ENCODE results near the gene COL18A1. TPM values are rescaled to one million over a fixed set of nuclear protein-coding genes. Genes with fewer than 3 reads are reported as not detected.

COL18A1 gene
- total and polyA plus RNA-seq, 9 of the 15 experiments (the other 6 are each of a cell fraction or from before 2014, with no cell fraction given): 0.14 to 16.4 (median 2.0) TPM

GRCh38 chr21:45555557-45556301 lies 150.8 kb downstream of the COL18A1 start (continued):
- TF ChIP-seq MEF2D (tag; conservative IDR thresholded peaks at IDR 0.05; ENCODE audit: low read depth): no peak
- no peak for TF ChIP-seq POLR2B (IDR thresholded peaks at IDR 0.05; ENCODE audit: low read depth, partially characterized antibody)
- TF ChIP-seq CHCHD3 (CRISPR knock-in tag; IDR thresholded peaks at IDR 0.05): no peak
- TF ChIP-seq GABPB2 (CRISPR knock-in tag; conservative IDR thresholded peaks at IDR 0.05): no peak
- no peak for TF ChIP-seq SMARCA5 (IDR thresholded peaks at IDR 0.05)
- TF ChIP-seq MTA2 (IDR thresholded peaks at IDR 0.05; ENCODE audit: low read depth): no peak
- TF ChIP-seq SAFB (IDR thresholded peaks at IDR 0.05; ENCODE audit: borderline replicate concordance, low read depth, low read length): peak; percentile 76
- no peak for TF ChIP-seq ZNF707 (CRISPR knock-in tag; conservative IDR thresholded peaks at IDR 0.05)
- no peak for TF ChIP-seq PHTF2 (CRISPR knock-in tag; IDR thresholded peaks at IDR 0.05)
- no peak for TF ChIP-seq PHF21A (IDR thresholded peaks at IDR 0.05; ENCODE audit: borderline replicate concordance, low read depth)
- peak; percentile 14 for TF ChIP-seq GABPB1 (CRISPR knock-in tag; IDR thresholded peaks at IDR 0.05)
- TF ChIP-seq CEBPG (CRISPR knock-in tag; IDR thresholded peaks at IDR 0.05): peak; percentile 50; the same call in 1 of the 2 replicates
- no peak for TF ChIP-seq CEBPG (tag; conservative IDR thresholded peaks at IDR 0.05 in 1 of 2, IDR thresholded peaks at IDR 0.05 in 1 of 2)
- peak; percentile 52; the same call in 1 of the 2 replicates for TF ChIP-seq CREM (IDR thresholded peaks at IDR 0.05; ENCODE audit: low read depth)
- TF ChIP-seq ZNF655 (CRISPR knock-in tag; IDR thresholded peaks at IDR 0.05): no peak
- no peak for TF ChIP-seq YBX1 (IDR thresholded peaks at IDR 0.05)
- TF ChIP-seq ZNF639 (CRISPR knock-in tag; conservative IDR thresholded peaks at IDR 0.05 in 1 of 2, IDR thresholded peaks at IDR 0.05 in 1 of 2): no peak
- TF ChIP-seq NR0B1 (IDR thresholded peaks at IDR 0.05; ENCODE audit: partially characterized antibody): no peak
- peak; percentile 36; the same call in 1 of the 2 replicates for TF ChIP-seq CBFB (CRISPR knock-in tag; IDR thresholded peaks at IDR 0.05)
- TF ChIP-seq E2F3 (CRISPR knock-in tag; IDR thresholded peaks at IDR 0.05): no peak
